HG03139 (cell line): ENCODE data around the gene VMO1.

ENCODE experiments used
- ATAC-seq: cut with Tn5 transposase; IDR thresholded peaks from one replicate; pipeline ENCODE4 v1.9.1; 2021; ENCODE audit not compliant: unreplicated experiment

VMO1 gene

DNA sequence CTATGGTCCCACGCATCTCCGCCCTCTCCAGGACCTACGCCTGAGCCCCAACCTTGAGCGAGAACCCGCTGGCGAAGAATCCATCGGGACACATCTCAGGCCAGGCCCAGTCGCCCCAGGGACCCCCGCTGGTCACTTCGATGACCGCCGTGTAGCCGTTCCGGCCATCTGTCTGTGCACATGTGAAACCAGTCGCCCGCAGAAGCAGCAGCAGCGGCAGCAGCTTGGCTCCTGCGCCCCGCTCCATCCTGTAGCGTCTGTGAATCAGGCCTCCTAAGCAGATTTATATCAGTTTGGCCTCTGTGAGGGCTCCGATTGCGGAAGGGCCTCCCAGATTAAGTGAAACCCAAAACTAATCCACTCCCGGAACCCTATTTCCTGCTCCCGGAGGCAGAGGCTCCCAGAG lies at the start of gene VMO1:
Gene VMO1 (minus strand): TSS at position 259 of the 406 bp plus-strand sequence. CDS start 12 bp downstream, at position 247.
- no peak for ATAC-seq

- no peak for ATAC-seq
Measured at GRCh38 chr17:4834681-4835020, 48.5 kb upstream of the VMO1 start.

DNA sequence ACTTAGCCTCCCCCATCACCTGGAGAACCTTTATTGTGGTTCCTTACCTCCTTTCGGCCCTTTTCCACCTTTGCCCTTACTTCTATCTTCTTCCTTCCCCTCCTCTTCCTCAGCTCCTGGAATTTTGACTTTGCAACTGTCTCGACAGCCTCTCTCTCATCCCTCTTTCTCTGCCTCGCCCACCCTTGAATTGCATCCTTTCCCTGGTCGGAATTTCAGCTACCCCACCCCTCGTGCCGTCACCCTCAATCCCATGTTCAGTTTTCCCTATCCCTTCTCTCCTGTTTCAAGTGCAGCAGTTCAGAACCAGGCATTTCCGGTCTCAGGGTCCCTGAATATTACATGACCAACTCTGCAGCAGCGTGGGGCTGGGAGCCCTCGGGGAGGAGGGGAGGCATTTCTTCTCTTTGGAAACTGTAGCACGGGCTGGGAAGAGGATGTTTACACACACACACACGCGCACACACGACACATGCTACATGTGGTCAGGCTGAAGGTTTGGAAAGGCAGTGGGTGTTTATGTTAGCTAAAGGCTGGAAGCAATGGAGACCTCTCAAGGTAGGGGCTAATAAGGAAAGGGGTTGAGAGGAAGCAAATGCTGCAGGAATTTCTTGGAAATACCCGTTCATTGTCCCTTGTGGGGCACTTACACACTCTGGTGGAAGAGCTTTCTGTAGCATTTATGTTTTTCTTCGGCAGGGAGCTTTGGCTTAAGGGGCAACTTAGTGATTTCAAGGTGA lies 47.9 kb upstream of the VMO1 start:
- no peak for ATAC-seq

DNA sequence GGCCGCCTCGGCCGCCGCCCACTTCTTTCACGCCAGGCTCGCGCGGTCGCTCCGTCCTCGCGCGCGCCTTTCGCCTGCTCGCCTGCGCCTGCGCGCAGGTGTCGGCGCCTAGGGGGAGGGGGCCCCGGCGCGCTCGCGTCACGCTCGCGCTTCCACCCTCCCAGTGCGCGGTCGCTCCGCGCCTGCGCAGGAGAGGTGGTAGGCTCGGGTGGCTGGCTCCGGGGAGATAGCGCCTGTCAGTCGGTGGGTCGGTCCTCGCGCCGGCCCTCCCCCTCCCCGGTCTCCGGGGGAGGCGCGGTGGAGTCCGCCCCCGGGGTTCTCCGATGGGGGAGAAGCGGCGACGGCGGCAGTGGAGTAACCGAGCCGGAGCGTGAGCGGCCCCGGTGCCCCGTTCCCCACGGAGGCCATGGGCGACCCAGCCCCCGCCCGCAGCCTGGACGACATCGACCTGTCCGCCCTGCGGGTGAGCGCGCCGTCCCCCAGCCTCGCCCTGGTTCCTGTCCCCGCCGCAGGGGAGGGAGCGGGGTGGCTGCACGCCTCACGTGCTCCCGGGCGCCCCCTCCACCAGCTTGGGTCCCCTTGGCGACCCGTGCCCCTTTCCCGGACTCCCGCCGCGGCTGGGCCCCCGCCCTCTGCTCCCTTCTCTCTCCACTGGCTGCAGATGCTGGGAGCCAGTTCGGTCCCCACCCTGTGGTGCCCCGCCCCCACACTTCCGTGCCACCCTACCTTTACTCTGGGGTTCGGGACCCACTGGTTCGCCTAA lies 47.2 kb upstream of the VMO1 start, which contains the start of gene MINK1:
Gene MINK1 (plus strand): TSS at position 163 of the 763 bp plus-strand sequence. CDS start 244 bp downstream, at position 407.
- ATAC-seq, result peak; percentile 81

- peak; percentile 6 for ATAC-seq
Measured at GRCh38 chr17:4832829-4833177, 46.6 kb upstream of the VMO1 start.

DNA sequence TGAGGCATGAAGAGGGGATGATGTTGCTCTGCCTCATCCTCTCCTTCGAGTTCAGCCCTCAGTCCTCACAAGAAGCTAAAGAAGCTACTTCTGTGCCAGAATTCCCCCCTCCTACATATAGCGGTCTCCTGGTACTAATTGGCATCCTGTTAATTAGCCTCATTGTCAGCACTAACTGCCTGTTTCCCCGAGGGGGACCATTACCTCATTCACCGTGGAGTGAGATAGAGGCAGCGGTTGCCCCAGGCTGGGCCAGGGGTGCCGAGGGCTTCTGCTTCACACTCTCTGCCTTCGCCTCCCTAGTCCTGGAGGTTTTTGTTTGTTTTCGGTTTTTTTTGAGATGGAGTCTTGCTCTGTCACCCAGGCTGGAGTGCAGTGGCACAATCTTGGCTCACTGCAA lies 41.2 kb upstream of the VMO1 start:
- no peak for ATAC-seq

- no peak for ATAC-seq
Measured at GRCh38 chr17:4823373-4824089, 37.4 kb upstream of the VMO1 start.

DNA sequence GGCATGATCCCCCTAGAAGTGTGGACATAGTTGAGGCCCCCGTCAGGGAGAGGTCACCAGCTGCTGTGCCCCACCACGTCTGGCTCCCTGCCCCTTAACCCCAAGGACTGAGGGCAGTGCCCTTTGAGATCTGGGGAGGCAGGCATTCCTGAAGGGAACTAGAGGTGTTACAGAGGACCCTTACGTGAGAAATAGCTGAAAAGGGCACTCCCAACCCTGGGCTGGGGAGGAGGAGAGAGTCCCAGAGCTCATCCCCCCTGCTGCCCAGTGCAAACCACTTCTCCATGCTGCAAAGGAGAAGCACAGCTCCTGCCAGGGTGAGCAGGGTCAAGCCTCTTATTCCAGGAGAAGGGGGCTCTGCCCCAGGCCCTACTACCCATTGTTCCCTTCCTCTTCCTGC lies 36.7 kb upstream of the VMO1 start:
- no peak for ATAC-seq

DNA sequence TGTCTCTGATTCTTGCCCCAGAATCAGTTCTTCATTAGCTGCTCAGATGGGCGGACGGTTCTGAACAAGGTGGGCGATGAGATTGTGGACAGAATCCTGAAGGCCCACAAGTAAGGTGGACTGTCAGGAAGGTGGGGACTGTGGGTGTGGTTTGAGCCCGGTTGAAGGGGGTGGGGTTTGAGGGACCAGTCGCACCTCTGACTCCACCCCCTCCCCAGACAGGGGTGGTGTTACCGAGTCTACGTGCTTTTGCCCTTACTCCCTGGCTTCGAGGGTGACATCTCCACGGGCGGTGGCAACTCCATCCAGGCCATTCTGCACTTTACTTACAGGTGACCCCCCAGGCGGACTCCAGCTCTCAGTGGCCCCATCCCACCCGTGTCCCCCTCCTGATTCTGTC lies 32.1 kb upstream of the VMO1 start:
- ATAC-seq, result no peak

- no peak for ATAC-seq
Measured at GRCh38 chr17:4816826-4817225, 30.7 kb upstream of the VMO1 start.

- no peak for ATAC-seq
Measured at GRCh38 chr17:4815043-4815675, 29.0 kb upstream of the VMO1 start.

DNA sequence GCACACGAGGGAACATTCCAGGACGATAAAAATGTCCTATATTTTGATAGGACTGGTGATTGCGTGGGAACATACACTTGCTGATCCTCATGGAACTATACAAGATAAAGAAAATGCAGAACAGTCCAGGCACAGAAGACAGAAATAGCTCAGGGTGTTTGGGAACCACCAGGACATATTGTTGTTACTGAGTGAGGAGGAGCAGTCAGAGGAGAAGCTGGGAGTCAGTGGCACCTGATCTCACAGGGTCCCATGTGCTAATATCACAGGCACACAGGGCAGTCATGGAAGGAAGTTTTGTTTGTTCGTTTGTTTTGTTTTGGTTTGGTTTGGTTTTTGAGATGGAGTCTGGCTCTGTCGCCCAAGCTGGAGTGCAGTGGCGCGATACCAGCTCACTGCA lies 26.5 kb upstream of the VMO1 start:
- no peak for ATAC-seq

- no peak for ATAC-seq
Measured at GRCh38 chr17:4811471-4811870, 25.3 kb upstream of the VMO1 start.

DNA sequence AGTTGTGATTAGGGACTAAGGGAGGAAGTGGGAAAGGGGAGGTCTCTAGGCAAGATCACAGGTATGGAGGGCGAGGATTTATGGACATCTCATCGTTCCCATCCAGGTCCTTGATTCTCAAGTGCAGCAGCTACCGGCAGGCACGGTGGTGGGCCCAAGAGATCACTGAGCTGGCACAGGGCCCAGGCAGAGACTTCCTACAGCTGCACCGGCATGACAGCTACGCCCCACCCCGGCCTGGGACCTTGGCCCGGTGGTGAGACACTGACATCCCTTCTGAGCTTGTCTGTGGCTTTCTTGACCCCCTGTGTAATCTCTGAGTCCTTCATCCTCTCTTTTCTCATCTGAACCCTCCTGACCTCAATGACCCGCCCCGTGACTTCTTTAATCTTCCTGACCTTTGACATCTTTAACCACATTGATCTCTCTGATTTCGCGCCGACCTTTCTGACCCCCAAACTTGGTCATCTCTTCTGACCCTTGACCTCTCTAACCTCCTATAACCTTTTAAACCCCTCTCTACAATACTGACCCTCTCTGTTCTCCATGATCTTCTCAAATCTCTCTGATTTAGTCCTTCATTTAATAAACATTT lies 24.6 kb upstream of the VMO1 start:
- ATAC-seq, result no peak

- no peak for ATAC-seq
Measured at GRCh38 chr17:4808378-4808767, 22.2 kb upstream of the VMO1 start.

DNA sequence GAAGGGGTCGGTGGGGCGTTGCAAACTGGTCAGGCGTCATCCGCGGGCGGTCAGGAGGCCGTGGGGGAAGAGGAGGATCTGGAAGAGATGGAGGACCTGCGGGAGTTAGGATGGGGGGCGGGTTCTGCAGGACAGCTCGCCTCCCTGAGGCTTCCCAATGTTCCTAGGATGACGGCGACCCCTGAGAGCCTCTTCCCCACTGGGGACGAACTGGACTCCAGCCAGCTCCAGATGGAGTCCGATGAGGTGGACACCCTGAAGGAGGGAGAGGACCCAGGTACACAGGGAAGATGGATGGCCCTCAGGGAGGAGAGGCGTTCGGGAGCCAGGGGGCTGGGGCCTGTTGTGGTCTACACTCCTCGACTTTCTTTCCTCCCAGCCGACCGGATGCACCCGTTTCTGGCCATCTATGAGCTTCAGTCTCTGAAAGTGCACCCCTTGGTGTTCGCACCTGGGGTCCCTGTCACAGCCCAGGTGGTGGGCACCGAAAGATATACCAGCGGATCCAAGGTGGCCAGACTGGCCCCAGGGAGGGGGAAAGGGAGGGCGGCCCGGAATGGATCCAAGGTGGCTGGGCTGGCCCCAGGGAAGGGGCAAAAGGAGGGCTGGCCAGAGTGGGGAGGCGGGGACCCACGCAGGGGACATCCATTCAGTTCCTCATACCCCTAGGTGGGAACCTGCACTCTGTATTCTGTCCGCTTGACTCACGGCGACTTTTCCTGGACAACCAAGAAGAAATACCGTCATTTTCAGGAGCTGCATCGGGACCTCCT lies 21.6 kb upstream of the VMO1 start:
- no peak for ATAC-seq

GRCh38 chr17:4806777-4807604 lies 20.8 kb upstream of the VMO1 start, which contains the start of gene PLD2:
Gene PLD2, plus strand, starts transcription at chr17:4807152. Its CDS starts 621 bp downstream, at chr17:4807773.
- ATAC-seq, result peak; percentile 74

- no peak for ATAC-seq
Measured at GRCh38 chr17:4806456-4806776, 20.3 kb upstream of the VMO1 start.

DNA sequence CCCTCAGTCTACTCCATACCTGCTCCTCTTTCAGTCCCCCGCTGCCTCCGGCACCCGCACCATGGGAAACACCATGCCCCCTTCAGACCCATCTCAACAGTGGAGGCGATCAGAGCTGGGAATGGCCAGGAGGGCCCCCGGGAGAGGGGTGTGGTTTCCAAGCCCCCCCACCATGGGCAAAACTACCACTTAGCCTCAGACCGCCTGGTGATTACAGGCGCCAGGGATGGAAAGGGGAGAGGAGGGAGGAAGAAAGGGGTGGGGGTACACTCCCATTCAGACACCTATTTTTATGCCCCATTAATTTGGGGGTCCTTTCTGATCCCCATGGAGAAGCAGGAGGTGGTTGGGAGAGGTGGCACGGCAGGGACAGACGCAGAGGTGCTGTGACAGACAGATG lies 16.1 kb upstream of the VMO1 start, which contains the start of gene C17orf114:
Gene C17orf114 (minus strand): TSS at position 101 of the 400 bp plus-strand sequence.
- no peak for ATAC-seq
